WTC11 (cell line): ENCODE measurements around the gene OR8S1. TPM values are rescaled to one million over a fixed set of nuclear protein-coding genes. Genes with fewer than 3 reads are reported as not detected.
"Not testable (repeated sequence)": the region's sequence is repeated elsewhere in the genome, so short reads cannot be mapped to it uniquely, and the experiment has no call there.

Experiments used
- ATAC-seq: fragments of 200-7000 bp; cut with Tn5 transposase; 2 replicates; pipeline ENCODE4 v1.10.0; 2021; ENCODE audit warnings: mild to moderate bottlenecking, moderate library complexity
- CTCF ChIA-PET: fragments of 300-600 bp; sonication (Branson Sonifier 250); formaldehyde crosslinking; loops from one replicate; lab custom pipeline; 2021; ENCODE audit warnings: antibody characterized with exemption; lab: Charles Lee
- POLR2A ChIA-PET: fragments of 350-600 bp; sonication (Branson Sonifier 250); formaldehyde crosslinking; loops from one replicate; lab custom pipeline; 2021; ENCODE audit warnings: antibody characterized with exemption; lab: Charles Lee
- DNase-seq: peaks from one replicate; pipeline ENCODE4 v3.0.0; 2021; ENCODE audit warnings: low spot score
- H3K27ac Mint-ChIP-seq: 2 replicates; pipeline ENCODE4 v1.8.0; 2021; ENCODE audit warnings: mixed read lengths
- H3K27me3 Mint-ChIP-seq: 2 replicates; pipeline ENCODE4 v1.8.0; 2021; ENCODE audit warnings: low read depth, mild to moderate bottlenecking, moderate library complexity, mixed read lengths
- H3K36me3 Mint-ChIP-seq: 2 replicates; pipeline ENCODE4 v1.8.0; 2021; ENCODE audit warnings: mixed read lengths
- H3K4me1 Mint-ChIP-seq: 2 replicates; pipeline ENCODE4 v1.8.0; 2022; ENCODE audit warnings: mixed read lengths
- H3K4me3 Mint-ChIP-seq: 2 replicates; pipeline ENCODE4 v1.8.0; 2021; ENCODE audit warnings: mild to moderate bottlenecking, moderate library complexity, mixed read lengths
- H3K9me3 Mint-ChIP-seq: 2 replicates; pipeline ENCODE4 v1.8.0; 2021; ENCODE audit warnings: mixed read lengths
- ATF3 ChIP-seq: sonication (generic); formaldehyde crosslinking; conservative IDR thresholded peaks from 2 replicates; pipeline ENCODE4 v1.8.1; 2022; ENCODE audit warnings: mild to moderate bottlenecking, missing genetic modification reagents
- CREM ChIP-seq: sonication (generic); formaldehyde crosslinking; IDR thresholded peaks from 2 replicates; pipeline ENCODE4 v1.8.1; 2022; ENCODE audit warnings: mild to moderate bottlenecking, missing genetic modification reagents, moderate library complexity
- FOXK1 ChIP-seq: sonication (generic); formaldehyde crosslinking; IDR thresholded peaks from 2 replicates; pipeline ENCODE4 v1.8.0; 2022; ENCODE audit warnings: mild to moderate bottlenecking, moderate library complexity, missing genetic modification reagents
- GABPB1 ChIP-seq: sonication (generic); formaldehyde crosslinking; IDR thresholded peaks from 2 replicates; pipeline ENCODE4 v1.8.1; 2023; ENCODE audit warnings: mild to moderate bottlenecking, missing genetic modification reagents
- JUN ChIP-seq: sonication (generic); formaldehyde crosslinking; IDR thresholded peaks from 2 replicates; pipeline ENCODE4 v1.8.0; 2023; ENCODE audit warnings: mild to moderate bottlenecking, missing genetic modification reagents
- MLX ChIP-seq: sonication (generic); formaldehyde crosslinking; IDR thresholded peaks from 2 replicates; pipeline ENCODE4 v1.8.1; 2023; ENCODE audit warnings: mild to moderate bottlenecking, missing genetic modification reagents, moderate library complexity
- PRDM15 ChIP-seq: sonication (generic); formaldehyde crosslinking; IDR thresholded peaks from 2 replicates; pipeline ENCODE4 v1.8.0; 2022; ENCODE audit warnings: missing genetic modification reagents
- RELA ChIP-seq: sonication (generic); formaldehyde crosslinking; IDR thresholded peaks from 2 replicates; pipeline ENCODE4 v1.8.1; 2022; ENCODE audit warnings: missing genetic modification reagents, mild to moderate bottlenecking, borderline replicate concordance
- SMAD4 ChIP-seq: sonication (generic); formaldehyde crosslinking; IDR thresholded peaks from 2 replicates; pipeline ENCODE4 v1.8.0; 2022; ENCODE audit warnings: mild to moderate bottlenecking, missing genetic modification reagents
- ZNF396 ChIP-seq: fragments of 250-450 bp; sonication (Bioruptor Pico); IDR thresholded peaks from 2 replicates; pipeline ENCODE4 v1.8.0; 2021; ENCODE audit warnings: mild to moderate bottlenecking, moderate library complexity, borderline replicate concordance
- ZNF671 ChIP-seq: fragments of 250-450 bp; sonication (Bioruptor Pico); IDR thresholded peaks from 2 replicates; pipeline ENCODE4 v1.8.0; 2021; ENCODE audit warnings: mild to moderate bottlenecking
- total RNA-seq: library from RNA; stranded (reverse); gene quantifications from 3 replicates; pipeline ENCODE4 v1.2.3, GENCODE V29; 2021
- TF ChIP-seq, protein P1 (sequence below): sonication (generic); formaldehyde crosslinking; IDR thresholded peaks from 2 replicates; pipeline ENCODE4 v1.8.0; 2022; ENCODE audit warnings: mild to moderate bottlenecking, missing genetic modification reagents
- TF ChIP-seq, protein P2 (sequence below): sonication (generic); formaldehyde crosslinking; IDR thresholded peaks from 2 replicates; pipeline ENCODE4 v1.8.0; 2022; ENCODE audit warnings: mild to moderate bottlenecking, missing genetic modification reagents

OR8S1 gene
- total RNA-seq, 1 experiment from 2014 or later = not detected

DNA sequence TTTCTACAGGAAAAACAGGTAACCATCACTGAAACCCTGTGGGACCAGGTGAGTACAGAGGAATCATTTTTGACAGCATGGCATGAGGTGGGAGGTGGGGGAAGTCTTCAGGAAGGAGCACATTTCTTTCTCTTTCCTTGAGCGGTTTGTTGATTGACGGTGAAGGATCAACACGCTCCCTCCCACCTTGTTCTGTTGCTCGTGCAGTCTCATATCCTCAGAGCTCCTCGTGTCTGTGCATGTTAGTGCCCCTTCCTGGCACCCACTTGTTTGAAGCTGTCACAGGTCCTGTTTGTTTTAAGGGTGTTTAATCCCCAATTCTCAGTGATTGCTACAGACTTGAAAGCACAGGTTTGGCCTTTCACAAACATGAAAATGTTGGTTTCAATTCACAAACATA is 38.8 kb upstream of the OR8S1 start:
- Mint-ChIP-seq H3K4me3 (no peak overlapping the region), H3K36me3 (no peaks in the 10 kb centered on the region), H3K27ac (no peak overlapping the region), H3K27me3 (peaks cover 20% of the 10 kb centered on the region), H3K4me1 (peaks cover 4% of the 10 kb centered on the region; the same call in 1 of the 2 replicates), H3K9me3 (peaks cover 12% of the 10 kb centered on the region)
- DNase-seq (no peak), ATAC-seq (no peak)
- ChIA-PET CTCF (no interaction called here), POLR2A (no interaction called here)
- TF ChIP-seq FOXK1 = no peak
- TF ChIP-seq ATF3 (CRISPR knock-in tag) = no peak
- TF ChIP-seq CREM (CRISPR knock-in tag) = no peak
- TF ChIP-seq RELA = no peak

- ATAC-seq (no peak), DNase-seq (no peak)
- H3K27ac Mint-ChIP-seq = no peak overlapping the region
- H3K4me1 Mint-ChIP-seq = no peaks in the 10 kb centered on the region
- no peaks in the 10 kb centered on the region for H3K36me3 Mint-ChIP-seq
- POLR2A ChIA-PET = no interaction called here
- H3K4me3 Mint-ChIP-seq = no peak overlapping the region
- CTCF ChIA-PET = no interaction called here
- H3K9me3 Mint-ChIP-seq = 0 out of 2 replicates have a peak, but pooled peaks cover 4% of the 10 kb centered on the region
- peaks cover 15% of the 10 kb centered on the region for H3K27me3 Mint-ChIP-seq
- TF ChIP-seq ZNF671 (CRISPR knock-in tag) (no peak), PRDM15 (CRISPR knock-in tag) (no peak), MLX (no peak), SMAD4 (CRISPR knock-in tag) (no peak), ZNF396 (CRISPR knock-in tag) (no peak), JUN (CRISPR knock-in tag) (no peak), GABPB1 (no peak)
- TF ChIP-seq, protein P1, sequence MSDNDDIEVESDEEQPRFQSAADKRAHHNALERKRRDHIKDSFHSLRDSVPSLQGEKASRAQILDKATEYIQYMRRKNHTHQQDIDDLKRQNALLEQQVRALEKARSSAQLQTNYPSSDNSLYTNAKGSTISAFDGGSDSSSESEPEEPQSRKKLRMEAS (CRISPR knock-in tag) = no peak
- TF ChIP-seq, protein P2, sequence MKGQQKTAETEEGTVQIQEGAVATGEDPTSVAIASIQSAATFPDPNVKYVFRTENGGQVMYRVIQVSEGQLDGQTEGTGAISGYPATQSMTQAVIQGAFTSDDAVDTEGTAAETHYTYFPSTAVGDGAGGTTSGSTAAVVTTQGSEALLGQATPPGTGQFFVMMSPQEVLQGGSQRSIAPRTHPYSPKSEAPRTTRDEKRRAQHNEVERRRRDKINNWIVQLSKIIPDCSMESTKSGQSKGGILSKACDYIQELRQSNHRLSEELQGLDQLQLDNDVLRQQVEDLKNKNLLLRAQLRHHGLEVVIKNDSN (CRISPR knock-in tag) = no peak
Measured at GRCh38 chr12:48489012-48489411, 36.4 kb upstream of the OR8S1 start.

DNA sequence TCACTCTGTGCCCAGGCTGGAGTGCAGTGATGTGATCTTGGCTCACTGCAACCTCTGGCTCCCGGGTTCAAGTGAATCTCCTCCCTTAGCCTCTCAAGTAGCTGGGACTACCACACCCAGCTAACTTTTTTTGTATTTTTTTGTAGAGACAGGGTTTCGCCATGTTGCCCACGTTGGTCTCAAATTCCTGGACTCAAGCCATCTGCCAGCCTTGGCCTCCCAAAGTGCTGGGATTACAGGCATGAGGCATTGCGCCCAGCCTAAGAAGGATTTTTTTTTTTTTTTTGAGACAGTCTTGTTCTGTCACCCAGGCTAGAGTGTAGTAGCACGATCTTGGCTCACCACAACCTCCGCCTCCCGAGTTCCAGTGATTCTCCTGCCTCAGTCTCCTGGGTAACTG is 36.0 kb upstream of the OR8S1 start:
- CTCF ChIA-PET, DNase-seq, ATAC-seq, H3K27ac Mint-ChIP-seq, H3K9me3 Mint-ChIP-seq, H3K4me3 Mint-ChIP-seq, POLR2A ChIA-PET, H3K4me1 Mint-ChIP-seq, H3K36me3 Mint-ChIP-seq: not testable (repeated sequence)
- peaks cover 15% of the 10 kb centered on the region for H3K27me3 Mint-ChIP-seq

GRCh38 chr12:48500281-48500680 is 25.2 kb upstream of the OR8S1 start:
- peaks cover 59% of the 10 kb centered on the region for H3K9me3 Mint-ChIP-seq
- ATAC-seq, H3K4me1 Mint-ChIP-seq, CTCF ChIA-PET, H3K27ac Mint-ChIP-seq, H3K36me3 Mint-ChIP-seq, H3K4me3 Mint-ChIP-seq, POLR2A ChIA-PET, DNase-seq, H3K27me3 Mint-ChIP-seq: not testable (repeated sequence)

DNA sequence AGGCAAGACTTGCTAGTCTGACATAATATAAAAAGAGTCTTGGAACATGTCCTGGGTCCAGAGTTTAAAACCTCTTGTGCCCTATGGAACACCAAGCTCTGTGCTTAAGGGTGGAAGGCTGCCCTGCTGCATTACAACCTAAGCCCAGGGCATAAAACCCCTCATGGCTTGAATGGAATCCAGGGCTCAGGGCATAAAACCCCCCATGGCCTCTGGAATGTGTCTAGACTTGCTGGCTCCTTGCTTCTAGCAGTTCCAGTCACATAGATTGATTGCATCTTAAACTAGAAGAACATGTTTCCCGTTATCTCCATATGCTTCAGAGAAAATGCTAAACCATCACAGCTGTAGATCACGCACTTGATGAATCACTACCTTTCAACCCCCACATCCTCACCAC is 18.6 kb upstream of the OR8S1 start:
- Mint-ChIP-seq H3K27me3 (peaks cover 13% of the 10 kb centered on the region), H3K9me3 (peaks cover 88% of the 10 kb centered on the region), H3K36me3 (peaks cover 13% of the 10 kb centered on the region; the same call in 1 of the 2 replicates)
- ATAC-seq, H3K27ac Mint-ChIP-seq, H3K4me3 Mint-ChIP-seq, DNase-seq, POLR2A ChIA-PET, CTCF ChIA-PET, H3K4me1 Mint-ChIP-seq: not testable (repeated sequence)
